Heart left ventricle (tissue), 16 donors: Measurements from ENCODE around the gene ENOX2. TPM values are rescaled to one million over a fixed set of nuclear protein-coding genes. Genes with fewer than 3 reads are reported as not detected.

Source experiments
- ATAC-seq, 4 donors: fragments of 200-7000 bp; cut with Tn5 transposase; one replicate each; pipeline ENCODE4 v1.9.1; 2020 to 2022; ENCODE audit warnings: moderate library complexity in 4 of 4, mild to moderate bottlenecking in 3 of 4, moderate number of reproducible peaks in 1 of 4
- DNase-seq, 5 donors: peaks; one replicate each; pipeline ENCODE4 v3.0.0-alpha.2; 2020
- H3K27ac ChIP-seq, 12 donors: fragments of 200-600 bp; sonication (generic) in 4 of 12; one replicate each; pipeline versions ENCODE4 v1.5.0 to v1.8.0; 2016 to 2022; ENCODE audit warnings: mild to moderate bottlenecking in 2 of 12
- H3K27me3 ChIP-seq, 9 donors: fragments of 200-600 bp; sonication (generic) in 2 of 9; one replicate each; pipeline versions ENCODE4 v1.5.1 to v1.8.0; 2016 to 2022; ENCODE audit warnings: mild to moderate bottlenecking in 3 of 9
- H3K36me3 ChIP-seq, 9 donors: fragments of 200-600 bp; sonication (generic) in 2 of 9; one replicate each; pipeline versions ENCODE4 v1.5.0 to v1.8.0; 2018 to 2022; ENCODE audit warnings: mild to moderate bottlenecking in 2 of 9
- H3K4me1 ChIP-seq, 12 donors: fragments of 200-600 bp; sonication (generic) in 4 of 12; one replicate each; pipeline versions ENCODE4 v1.5.0 to v1.8.0; 2016 to 2022; ENCODE audit warnings: mild to moderate bottlenecking in 3 of 12
- H3K4me3 ChIP-seq, 12 donors: fragments of 200-600 bp; sonication (generic) in 4 of 12; one replicate each; pipeline versions ENCODE4 v1.5.0 to v1.8.0; 2017 to 2022; ENCODE audit warnings: mild to moderate bottlenecking in 9 of 12, moderate library complexity in 4 of 12
- H3K9me3 ChIP-seq, 12 donors: fragments of 200-600 bp; sonication (generic) in 4 of 12; one replicate each; pipeline versions ENCODE4 v1.5.0 to v1.8.0; 2016 to 2022; ENCODE audit warnings: mild to moderate bottlenecking in 1 of 12
- CTCF ChIP-seq, 12 donors: fragments of 200-600 bp; sonication (generic) in 4 of 12; IDR thresholded peaks; one replicate each; pipeline versions ENCODE4 v1.5.0 to v1.8.0; 2018 to 2022; ENCODE audit warnings: antibody characterized with exemption in 12 of 12, mild to moderate bottlenecking in 5 of 12
- POLR2A ChIP-seq, 2 donors: fragments of 450-650 bp; IDR thresholded peaks; one replicate each; pipeline ENCODE4 v1.6.1; 2017; ENCODE audit warnings: antibody characterized with exemption in 2 of 2, mild to moderate bottlenecking in 2 of 2, moderate library complexity in 2 of 2
- WGBS, 4 donors: extraction: QIAGEN DNeasy Blood & Tissue Kit in 2 of 4; methylation state at CpG; one replicate each; pipeline versions ENCODE4 v1.1.5 to v1.1.7; 2013 to 2018; 5-methylcytosine and 5-hydroxymethylcytosine counted together
- intact Hi-C, 10 donors: fragments of 100-400 bp; cut with DNase I; formaldehyde crosslinking; loops; one replicate each; pipeline versions ENCODE4 v1.11.1 to v1.14.2; 2022
- polyA plus RNA-seq, 2 donors: library from polyadenylated mRNA; stranded (reverse); fragments of 200-250 nt; gene quantifications; one replicate each; pipeline ENCODE4 v1.2.3, GENCODE V29; 2013
- total RNA-seq, 9 donors: library from RNA; depleted of rRNA in 2 of 9; stranded (reverse); fragments of >200 nt in 2 of 9; fragmentation: NEBNext Ultra II Directional in 3 of 9; extraction: Animal tissue kit (Norgen Biotek cat#: 25700) in 3 of 9; gene quantifications; one replicate each; pipeline versions ENCODE4 v1.1.0 to v1.2.4, GENCODE V29; 2016 to 2023
- donor health status: ischemic (EF 13 %, LVEDD 7.1; RV severe dilation, severe dysfunction).
- donor health status: healthy with polysubstance abuse.
- donor health status: DM: no; HTN: yes; CAD: no.
- donor health status: DM: no; HTN: no; CAD: no.
- donor health status: ischemic (EF 25% LVEDD 6.9; RV normal size, moderate dysfunction).
- donor health status: ischemic (EF 25% LVEDD 5.7; RV mildly dilated, moderate dysfunction).
- donor health status: healthy.
- donor health status: DM: yes; HTN: yes; CAD: no.
- donor health status: ischemic (EF 35%, LVEDD 5.7; RV mildly dilated, moderate dysfunction).
- donor health status: nonischemic (EF 11% LVEDD 7.7; RV severe dilation, severe dysfunction).
- donor health status: DM: yes; HTN: yes; CAD: no.
- donor health status: PGD.
- donor health status: ischemic (EF 29% LVEDD 5.4; RV normal size, mild dysfunction).
- donor health status: nonischemic (EF 23%, LVEDD 6.1; RV moderate dilation, normal function).

The ENOX2 gene
- total and polyA plus RNA-seq, 11 donors, result 3.0 to 23.0 (median 17.4) TPM

GRCh38 chrX:130902446-130902782 is 595 bp downstream of the ENOX2 start:
- intact Hi-C loops, result loop anchor here in 1 of 10 donors (5.0 kb wide), 1 partner anchor 825 kb away; no protein-coding TSS in a partner anchor
- H3K36me3 ChIP-seq, result peaks cover 0 to 11% (median 0%) of the 10 kb centered on the region in 9 donors
- H3K4me1 ChIP-seq, result peaks cover 0 to 8% (median 0%) of the 10 kb centered on the region in 12 donors
- H3K27ac ChIP-seq, result peak overlapping the region; percentile 83 to 96 (median 90)
- H3K9me3 ChIP-seq, result no peaks in the 10 kb centered on the region
- DNase-seq (no peak), ATAC-seq (no peak)
- peaks cover 0 to 3% (median 0%) of the 10 kb centered on the region in 9 donors for H3K27me3 ChIP-seq
- no peak for TF ChIP-seq POLR2A (IDR thresholded peaks at IDR 0.05)
- TF ChIP-seq CTCF (IDR thresholded peaks at IDR 0.05), result no peak
- 0 to 25% (median 10%) methylated on average over 11 of the region's 11 CpGs for WGBS, 4 donors
- peak overlapping the region; percentile 48 to 80 (median 66) for H3K4me3 ChIP-seq

- Histone ChIP-seq H3K36me3 (peaks cover 0 to 11% (median 0%) of the 10 kb centered on the region in 9 donors), H3K4me3 (no peak overlapping the region), H3K9me3 (no peaks in the 10 kb centered on the region), H3K27ac (peak overlapping the region in 10 of 12 donors; percentile 27 to 85 (median 54)), H3K27me3 (no peaks in the 10 kb centered on the region), H3K4me1 (peaks cover 0 to 49% (median 8%) of the 10 kb centered on the region in 12 donors)
- TF ChIP-seq CTCF (IDR thresholded peaks at IDR 0.05) (no peak), POLR2A (IDR thresholded peaks at IDR 0.05) (no peak)
- ATAC-seq (peak; percentile 39 to 66 (median 50)), DNase-seq (no peak)
- intact Hi-C loops, result loop anchor here in 1 of 10 donors (10.0 kb wide), 1 partner anchor 212 kb away; no protein-coding TSS in a partner anchor
- WGBS, 4 donors, result 63 to 71% (median 64%) methylated on average over 9 of the region's 9 CpGs
Measured at GRCh38 chrX:130896802-130897501, 6.1 kb downstream of the ENOX2 start.

GRCh38 chrX:130896026-130896425 is 7.0 kb downstream of the ENOX2 start:
- no peaks in the 10 kb centered on the region for H3K9me3 ChIP-seq
- ATAC-seq, result peak; percentile 63 to 84 (median 80)
- peak overlapping the region in 11 of 12 donors; percentile 26 to 85 (median 54) for H3K27ac ChIP-seq
- intact Hi-C loops, result loop anchor here in 1 of 10 donors (10.0 kb wide), 1 partner anchor 211 kb away; no protein-coding TSS in a partner anchor
- DNase-seq, result no peak
- H3K27me3 ChIP-seq, result no peaks in the 10 kb centered on the region
- H3K4me1 ChIP-seq, result peaks cover 0 to 45% (median 8%) of the 10 kb centered on the region in 12 donors
- 27 to 52% (median 34%) methylated on average over 1 of the region's 1 CpG for WGBS, 4 donors
- TF ChIP-seq CTCF (IDR thresholded peaks at IDR 0.05), result no peak
- no peak for TF ChIP-seq POLR2A (IDR thresholded peaks at IDR 0.05)
- H3K4me3 ChIP-seq, result no peak overlapping the region
- peaks cover 0 to 8% (median 0%) of the 10 kb centered on the region in 9 donors for H3K36me3 ChIP-seq

GRCh38 chrX:130895299-130895698 is 7.7 kb downstream of the ENOX2 start:
- peaks cover 0 to 7% (median 0%) of the 10 kb centered on the region in 9 donors for H3K36me3 ChIP-seq
- peak overlapping the region in 10 of 12 donors; percentile 26 to 85 (median 54) for H3K27ac ChIP-seq
- H3K27me3 ChIP-seq, result no peaks in the 10 kb centered on the region
- peaks cover 0 to 45% (median 8%) of the 10 kb centered on the region in 12 donors for H3K4me1 ChIP-seq
- no peak for TF ChIP-seq CTCF (IDR thresholded peaks at IDR 0.05)
- H3K4me3 ChIP-seq, result no peak overlapping the region
- WGBS, 4 donors, result 36 to 53% (median 46%) methylated on average over 2 of the region's 2 CpGs
- H3K9me3 ChIP-seq, result no peaks in the 10 kb centered on the region
- intact Hi-C loops, result loop anchor here in 1 of 10 donors (10.0 kb wide), 1 partner anchor 210 kb away; no protein-coding TSS in a partner anchor
- no peak for DNase-seq
- peak; percentile 14 to 81 (median 72) for ATAC-seq
